RWPE2 (cell line): Measurements from ENCODE around the gene RPL10A.
"Not testable (repeated sequence)": the region's sequence is repeated elsewhere in the genome, so short reads cannot be mapped to it uniquely, and the experiment has no call there.

Experiments used
- ATAC-seq: fragments of 200-7000 bp; cut with Tn5 transposase; 3 replicates; pipeline ENCODE4 v1.9.1; 2021; ENCODE audit warnings: low read depth
- DNase-seq: peaks from one replicate; pipeline ENCODE4 v3.0.0-alpha.2; 2020; ENCODE audit warnings: low spot score
- H3K27ac ChIP-seq: fragments of 450-650 bp; 2 replicates; pipeline ENCODE4 v1.5.1; 2017; ENCODE audit warnings: mild to moderate bottlenecking; ENCODE audit not compliant: poor library complexity, severe bottlenecking
- H3K27me3 ChIP-seq: fragments of 250-450 bp; sonication (Bioruptor Pico); 2 replicates; pipeline ENCODE4 v1.5.1; 2021; ENCODE audit warnings: mild to moderate bottlenecking, moderate library complexity; ENCODE audit not compliant: insufficient read depth, poor library complexity, severe bottlenecking
- H3K36me3 ChIP-seq: fragments of 250-450 bp; sonication (Bioruptor Pico); 2 replicates; pipeline ENCODE4 v1.5.1; 2020; ENCODE audit warnings: low read depth, mild to moderate bottlenecking, moderate library complexity
- H3K4me1 ChIP-seq: fragments of 250-450 bp; sonication (Bioruptor Pico); 2 replicates; pipeline ENCODE4 v1.5.1; 2021; ENCODE audit warnings: mild to moderate bottlenecking, moderate library complexity; ENCODE audit not compliant: insufficient read depth, poor library complexity, severe bottlenecking
- H3K4me3 ChIP-seq: fragments of 250-450 bp; sonication (Bioruptor Pico); 2 replicates; pipeline ENCODE4 v1.5.1; 2021; ENCODE audit warnings: mild to moderate bottlenecking, moderate library complexity; ENCODE audit not compliant: severe bottlenecking
- H3K9me3 ChIP-seq: fragments of 250-450 bp; sonication (Bioruptor Pico); 2 replicates; pipeline ENCODE4 v1.5.1; 2021; ENCODE audit warnings: mild to moderate bottlenecking, moderate library complexity; ENCODE audit not compliant: severe bottlenecking
- TF ChIP-seq, protein P1 (sequence below): fragments of 450-650 bp; IDR thresholded peaks from one replicate; pipeline ENCODE4 v1.5.1; 2017; ENCODE audit warnings: mild to moderate bottlenecking, moderate library complexity; ENCODE audit not compliant: poor library complexity, severe bottlenecking

The RPL10A gene

DNA sequence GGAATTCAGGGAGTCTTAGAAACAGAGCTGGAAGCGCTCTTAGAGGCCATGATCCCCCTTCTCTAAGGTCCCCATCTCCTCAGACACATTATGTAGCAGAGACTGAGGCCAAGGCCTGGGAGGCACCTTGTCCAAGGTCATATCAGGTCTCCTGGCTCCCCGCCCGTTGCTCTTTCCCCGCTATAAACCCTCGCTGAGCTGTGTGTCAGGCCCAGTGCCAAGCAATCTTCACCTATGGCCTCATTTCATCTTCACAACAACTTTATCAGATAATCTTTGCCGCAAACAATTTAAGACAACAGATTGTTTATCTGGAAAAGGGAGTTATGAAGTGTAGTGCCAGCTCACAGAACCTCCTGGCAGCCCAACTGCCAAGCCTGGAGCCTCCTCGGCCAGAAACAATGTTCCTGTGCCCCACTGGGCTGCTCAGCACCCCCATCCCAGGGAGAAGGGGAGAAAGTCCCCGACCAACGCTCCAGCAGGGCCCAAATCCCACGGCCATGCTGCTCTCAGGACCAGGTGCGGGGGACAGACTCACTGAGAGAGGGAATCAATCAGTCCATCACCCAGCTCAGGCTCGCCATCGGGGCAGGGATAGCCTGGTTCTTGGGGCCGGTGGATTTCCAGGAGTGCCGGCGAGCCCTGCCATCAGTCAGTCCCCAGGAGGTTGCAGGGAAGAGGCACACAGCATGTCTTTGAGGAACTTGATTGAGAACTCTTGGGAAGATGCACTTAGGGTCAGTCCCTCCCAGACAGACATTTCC lies 32.9 kb upstream of the RPL10A start:
- H3K36me3 ChIP-seq = no peaks in the 10 kb centered on the region
- ATAC-seq (no peak), DNase-seq (no peak)
- TF ChIP-seq, protein P1, sequence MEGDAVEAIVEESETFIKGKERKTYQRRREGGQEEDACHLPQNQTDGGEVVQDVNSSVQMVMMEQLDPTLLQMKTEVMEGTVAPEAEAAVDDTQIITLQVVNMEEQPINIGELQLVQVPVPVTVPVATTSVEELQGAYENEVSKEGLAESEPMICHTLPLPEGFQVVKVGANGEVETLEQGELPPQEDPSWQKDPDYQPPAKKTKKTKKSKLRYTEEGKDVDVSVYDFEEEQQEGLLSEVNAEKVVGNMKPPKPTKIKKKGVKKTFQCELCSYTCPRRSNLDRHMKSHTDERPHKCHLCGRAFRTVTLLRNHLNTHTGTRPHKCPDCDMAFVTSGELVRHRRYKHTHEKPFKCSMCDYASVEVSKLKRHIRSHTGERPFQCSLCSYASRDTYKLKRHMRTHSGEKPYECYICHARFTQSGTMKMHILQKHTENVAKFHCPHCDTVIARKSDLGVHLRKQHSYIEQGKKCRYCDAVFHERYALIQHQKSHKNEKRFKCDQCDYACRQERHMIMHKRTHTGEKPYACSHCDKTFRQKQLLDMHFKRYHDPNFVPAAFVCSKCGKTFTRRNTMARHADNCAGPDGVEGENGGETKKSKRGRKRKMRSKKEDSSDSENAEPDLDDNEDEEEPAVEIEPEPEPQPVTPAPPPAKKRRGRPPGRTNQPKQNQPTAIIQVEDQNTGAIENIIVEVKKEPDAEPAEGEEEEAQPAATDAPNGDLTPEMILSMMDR = no peak
- H3K27ac ChIP-seq = no peak overlapping the region
- H3K9me3 ChIP-seq = no peaks in the 10 kb centered on the region
- H3K27me3 ChIP-seq = no peaks in the 10 kb centered on the region
- H3K4me3 ChIP-seq = no peak overlapping the region
- no peaks in the 10 kb centered on the region for H3K4me1 ChIP-seq

DNA sequence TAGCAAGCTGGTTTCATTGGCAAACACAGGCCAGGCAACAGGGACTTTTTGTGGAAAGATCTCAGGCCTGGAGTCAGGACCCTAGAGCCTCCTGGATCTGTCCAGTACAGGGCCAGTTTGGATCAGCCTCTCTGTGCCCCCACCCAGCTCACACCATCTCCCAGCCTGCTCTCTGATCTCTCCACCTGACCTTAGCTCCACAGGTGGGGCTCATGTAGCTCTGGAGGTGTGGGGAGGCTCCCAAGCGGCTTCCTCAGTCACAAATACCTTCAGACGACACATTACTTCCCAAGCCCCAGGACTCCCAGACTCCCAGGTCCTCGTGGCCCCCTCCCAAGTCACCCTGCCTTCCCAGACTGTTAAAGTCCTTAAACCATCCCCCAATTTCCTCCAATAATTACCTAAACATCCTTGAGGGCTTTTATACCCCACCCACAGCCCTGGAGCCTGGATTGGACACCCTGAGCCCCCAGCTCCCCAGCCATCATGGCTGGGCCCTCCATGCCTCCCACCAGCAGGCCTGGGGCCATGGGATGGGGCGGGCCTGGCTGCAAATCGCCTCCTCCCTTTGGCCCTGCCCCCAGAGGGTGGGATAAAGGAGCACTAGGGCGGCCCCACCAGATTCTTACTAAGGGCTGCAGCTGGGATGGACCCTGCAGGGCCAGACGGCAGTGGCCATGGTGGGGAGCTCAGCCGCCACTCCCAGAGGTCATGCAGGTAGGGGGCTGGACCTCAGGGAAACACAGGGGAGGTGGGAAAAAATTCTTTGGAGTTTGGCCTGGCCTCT lies 31.9 kb upstream of the RPL10A start:
- no peaks in the 10 kb centered on the region for H3K4me1 ChIP-seq
- TF ChIP-seq, protein P1 = no peak
- no peak overlapping the region for H3K27ac ChIP-seq
- no peak overlapping the region for H3K4me3 ChIP-seq
- no peaks in the 10 kb centered on the region for H3K9me3 ChIP-seq
- DNase-seq (no peak), ATAC-seq (no peak)
- no peaks in the 10 kb centered on the region for H3K27me3 ChIP-seq
- no peaks in the 10 kb centered on the region for H3K36me3 ChIP-seq

DNA sequence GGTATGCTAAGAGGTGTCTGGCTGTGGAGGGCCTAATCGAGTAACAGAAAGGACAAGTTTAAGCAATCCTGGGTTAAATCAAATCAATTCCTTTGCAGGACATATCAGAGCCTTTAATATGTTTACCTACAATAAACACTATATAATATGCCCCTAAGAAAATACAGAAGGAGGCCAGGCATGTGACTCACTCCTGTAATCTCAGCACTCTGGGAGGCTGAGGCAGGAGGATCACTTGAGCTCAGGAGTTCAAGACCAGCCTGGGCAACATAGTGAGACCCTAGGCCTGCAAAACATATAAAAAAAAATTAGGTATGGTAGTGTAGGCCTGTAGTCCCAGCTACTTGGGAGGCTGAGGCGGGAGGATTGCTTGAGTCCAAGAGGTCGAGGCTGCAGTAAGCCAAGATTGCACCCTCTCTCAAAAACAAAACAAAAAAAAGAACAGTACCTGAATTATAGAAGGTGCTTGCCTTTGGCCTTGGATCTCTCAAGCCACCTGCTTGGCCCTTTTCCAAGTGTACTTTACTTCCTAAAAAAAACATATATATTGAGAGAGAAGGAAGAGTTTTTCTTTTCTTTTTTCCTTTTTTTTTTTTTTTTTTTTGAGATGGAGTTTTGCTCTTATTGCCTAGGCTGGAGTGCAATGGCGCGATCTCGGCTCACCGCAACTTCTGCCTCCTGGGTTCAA lies 29.7 kb upstream of the RPL10A start:
- not testable (repeated sequence) for ATAC-seq, DNase-seq, H3K27me3 ChIP-seq, H3K4me1 ChIP-seq, H3K9me3 ChIP-seq, H3K27ac ChIP-seq, H3K36me3 ChIP-seq, H3K4me3 ChIP-seq

DNA sequence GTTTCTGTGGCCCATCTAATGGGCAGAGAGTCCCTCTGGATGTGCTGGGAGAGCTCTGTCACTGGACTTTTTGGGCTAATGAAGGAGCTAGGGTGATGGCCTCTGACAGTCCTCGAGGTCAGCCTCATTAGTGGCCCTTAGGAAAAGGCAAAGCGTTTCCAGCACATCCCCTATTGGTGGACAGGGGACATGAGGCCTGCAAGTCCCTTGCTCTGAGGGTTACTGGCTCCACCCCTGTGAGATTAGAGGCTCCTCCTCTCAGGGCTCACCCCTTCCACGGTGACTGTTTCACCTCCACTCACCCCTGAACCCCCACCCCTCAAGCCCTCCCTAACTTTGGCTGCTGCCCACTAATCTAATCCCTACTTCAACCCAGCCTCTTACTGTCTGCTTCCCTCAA lies 28.9 kb upstream of the RPL10A start:
- H3K27ac ChIP-seq = no peak overlapping the region
- H3K36me3 ChIP-seq = no peaks in the 10 kb centered on the region
- TF ChIP-seq, protein P1 = no peak
- no peak for ATAC-seq
- H3K4me3 ChIP-seq = no peak overlapping the region
- H3K27me3 ChIP-seq = no peaks in the 10 kb centered on the region
- no peaks in the 10 kb centered on the region for H3K9me3 ChIP-seq
- DNase-seq = no peak
- no peaks in the 10 kb centered on the region for H3K4me1 ChIP-seq

DNA sequence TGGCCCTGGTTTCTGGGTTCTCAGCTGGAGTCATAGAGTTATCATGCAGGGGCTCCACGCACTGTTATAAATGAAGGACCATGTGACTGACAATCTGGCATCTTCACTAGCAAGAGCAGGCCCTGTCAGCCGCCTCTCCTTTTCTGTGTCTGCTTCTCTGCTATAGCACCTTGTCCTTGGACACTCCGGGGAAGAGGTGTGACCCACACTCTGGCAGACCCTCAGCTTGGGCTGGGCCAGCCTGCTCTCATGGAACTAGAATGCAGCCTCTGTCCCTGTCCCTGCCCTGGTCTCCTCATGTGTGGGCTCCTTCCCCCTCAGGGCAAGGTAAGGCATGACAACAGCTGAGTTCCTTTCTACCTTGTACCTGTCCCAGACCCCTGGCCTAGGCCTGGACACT lies 27.0 kb upstream of the RPL10A start:
- no peak for DNase-seq

More for the DNA sequence above, 27.0 kb upstream of the RPL10A start:
- Histone ChIP-seq H3K27ac (no peak overlapping the region), H3K4me1 (no peaks in the 10 kb centered on the region), H3K9me3 (no peaks in the 10 kb centered on the region), H3K4me3 (no peak overlapping the region), H3K27me3 (no peaks in the 10 kb centered on the region), H3K36me3 (no peaks in the 10 kb centered on the region)
- TF ChIP-seq, protein P1 = no peak
- ATAC-seq = no peak
